GM19351 (cell line): ENCODE measurements around the gene PFN2.
"Not testable (repeated sequence)": the region's sequence is repeated elsewhere in the genome, so short reads cannot be mapped to it uniquely, and the experiment has no call there.

Experiments used
- ATAC-seq: cut with Tn5 transposase; IDR thresholded peaks from one replicate; pipeline ENCODE4 v1.9.1; 2021; ENCODE audit warnings: mild to moderate bottlenecking, moderate library complexity; ENCODE audit not compliant: unreplicated experiment

PFN2 gene

DNA sequence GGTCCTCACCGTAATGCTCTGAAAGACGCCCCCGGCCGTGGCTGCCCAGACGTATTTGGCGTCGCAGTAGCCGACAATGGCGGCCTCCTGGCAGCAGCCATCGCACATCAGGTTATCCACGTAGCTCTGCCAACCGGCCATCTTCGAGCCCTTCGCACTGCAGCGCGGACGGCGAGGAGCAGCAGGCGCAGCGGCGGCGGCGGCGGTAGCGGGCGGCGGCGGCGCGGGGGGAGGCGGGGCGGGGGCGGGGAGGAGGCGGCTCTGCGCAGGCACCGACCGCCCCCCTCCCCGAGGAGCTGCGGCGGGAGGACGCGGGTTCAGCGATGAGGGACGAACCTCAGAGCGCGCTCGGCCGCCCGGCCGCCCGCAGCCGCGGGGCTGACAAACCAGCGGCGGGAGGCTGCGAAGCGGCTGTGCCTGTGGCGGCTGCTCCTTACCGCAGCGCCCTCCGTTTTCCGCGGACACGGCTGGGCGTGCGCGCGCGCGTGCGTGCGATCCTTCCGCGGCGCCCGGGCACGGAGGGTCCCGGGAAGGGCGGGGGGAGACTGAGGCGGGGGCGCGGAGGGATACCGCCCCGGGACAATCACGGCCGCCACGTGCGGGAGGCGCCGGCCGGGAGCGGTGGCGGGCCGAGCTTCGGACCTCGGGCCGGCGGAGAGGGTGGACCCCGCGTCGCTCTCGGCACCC, at the start of gene PFN2:
Gene PFN2, minus strand, starts transcription at position 180 of the 687 bp plus-strand sequence. Its CDS starts 39 bp downstream, at position 141.
- ATAC-seq = peak; percentile 39

GRCh38 chr3:150015901-150016300, 45.2 kb upstream of the PFN2 start:
- no peak for ATAC-seq

GRCh38 chr3:150014782-150015181, 44.1 kb upstream of the PFN2 start:
- ATAC-seq = no peak

DNA sequence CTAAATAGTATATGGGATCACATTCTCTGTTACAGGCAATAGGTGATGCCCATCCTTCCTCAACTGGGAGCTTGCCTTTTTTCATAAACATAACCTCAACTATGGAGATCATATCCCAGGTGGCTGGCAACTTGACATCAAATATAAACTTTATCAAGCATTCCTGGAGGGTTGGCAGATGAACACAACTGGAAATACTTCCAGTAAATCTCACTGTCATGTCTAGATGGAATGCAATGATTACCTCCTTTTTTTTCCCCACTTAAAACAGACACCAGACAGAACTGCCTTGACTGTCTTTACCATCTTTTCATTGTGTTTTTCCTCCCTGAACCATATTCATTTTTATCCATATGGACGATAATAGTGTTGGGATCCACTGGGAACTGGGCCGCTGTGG, 43.1 kb upstream of the PFN2 start:
- no peak for ATAC-seq

- no peak for ATAC-seq
These were observed 36.1 kb upstream of the PFN2 start for GRCh38 chr3:150006794-150007193.

DNA sequence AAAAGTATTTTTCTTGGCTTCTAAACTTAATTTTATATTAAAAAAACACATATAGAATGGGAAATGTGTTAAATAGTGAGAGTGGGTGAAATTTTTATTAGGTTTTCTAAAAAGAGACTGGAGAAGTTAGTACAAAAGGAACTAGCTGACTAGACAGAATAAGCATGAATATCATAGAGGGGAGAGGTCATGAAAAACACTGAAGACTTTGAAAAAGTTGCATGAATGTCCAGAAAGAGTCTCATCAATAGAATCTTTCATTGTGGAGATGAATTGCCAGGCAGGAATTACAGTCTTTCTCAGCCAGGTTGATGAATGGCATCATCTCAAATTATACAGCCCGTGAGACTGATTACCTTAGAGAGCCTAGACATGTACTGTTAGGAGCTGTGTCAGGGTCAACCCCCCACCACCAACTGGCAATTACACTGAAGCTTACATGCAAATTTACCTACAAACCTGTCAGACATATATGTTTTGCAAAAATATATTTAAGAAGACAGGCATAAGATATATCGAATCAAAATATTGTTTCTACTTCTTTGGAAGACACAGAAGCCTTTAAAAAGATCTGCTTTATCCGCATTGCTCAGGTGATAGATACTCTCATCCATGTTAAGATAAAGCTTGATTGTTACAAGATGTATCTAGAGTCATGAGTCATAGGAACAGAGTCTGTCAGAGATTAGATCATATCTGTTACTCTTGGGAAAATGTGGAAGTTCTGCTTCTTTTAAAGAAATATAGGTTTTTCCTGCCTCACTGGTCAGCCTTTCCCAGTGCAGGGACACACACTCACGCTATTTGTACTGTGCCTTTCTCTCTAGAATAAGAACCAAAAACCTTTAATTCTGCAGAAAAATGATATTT, 34.8 kb upstream of the PFN2 start:
- ATAC-seq = no peak

GRCh38 chr3:150000641-150001040, 29.9 kb upstream of the PFN2 start:
- no peak for ATAC-seq

- no peak for ATAC-seq
These were observed 28.7 kb upstream of the PFN2 start for GRCh38 chr3:149999421-149999820.

DNA sequence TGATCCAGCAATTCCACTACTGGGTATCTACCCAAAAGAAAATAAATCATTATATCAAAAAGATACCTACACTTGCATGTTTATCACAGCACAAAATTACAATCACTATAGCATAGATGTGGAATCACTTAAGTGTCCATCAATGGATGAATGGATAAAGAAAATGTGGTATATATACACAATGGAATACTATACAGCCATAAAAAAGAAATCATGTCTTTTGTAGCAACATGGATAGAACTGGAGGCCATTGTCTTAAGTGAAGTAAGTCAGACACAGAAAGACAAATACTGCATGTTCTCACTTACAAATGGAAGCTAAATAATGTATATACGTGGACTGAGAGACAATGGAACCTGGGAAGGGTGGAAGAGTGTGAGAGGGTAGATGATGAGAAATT, 28.3 kb upstream of the PFN2 start:
- no peak for ATAC-seq

DNA sequence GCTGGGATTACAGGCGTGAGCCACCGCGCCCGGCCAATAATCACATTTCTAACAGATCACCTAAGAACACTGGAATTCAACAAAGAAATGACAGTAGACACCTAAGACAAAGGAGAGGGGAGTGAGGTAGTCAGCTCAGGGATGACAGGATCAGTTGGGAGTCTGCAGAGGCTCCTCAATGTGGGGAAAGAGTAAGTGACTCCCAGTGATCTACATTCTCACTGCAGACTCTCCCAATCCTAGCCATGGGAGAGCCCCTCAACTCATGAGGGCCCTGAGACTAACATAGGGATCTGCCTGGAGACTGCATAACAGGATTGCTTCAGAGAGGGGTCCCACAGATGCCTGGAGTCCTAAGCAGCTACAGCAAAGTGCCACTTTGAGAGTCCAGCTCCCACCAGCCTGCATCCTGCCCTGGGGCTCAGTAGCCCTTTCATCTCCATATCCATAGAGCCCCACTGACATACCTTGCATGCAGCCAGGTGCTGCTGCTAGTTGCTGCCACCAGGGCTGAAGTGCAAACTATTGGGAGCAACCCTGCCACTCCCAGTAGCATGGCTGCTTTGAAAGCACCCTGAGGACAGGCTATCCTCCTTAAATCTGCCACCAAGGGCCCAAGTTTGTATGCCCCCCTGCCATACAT, 21.8 kb upstream of the PFN2 start:
- no peak for ATAC-seq

DNA sequence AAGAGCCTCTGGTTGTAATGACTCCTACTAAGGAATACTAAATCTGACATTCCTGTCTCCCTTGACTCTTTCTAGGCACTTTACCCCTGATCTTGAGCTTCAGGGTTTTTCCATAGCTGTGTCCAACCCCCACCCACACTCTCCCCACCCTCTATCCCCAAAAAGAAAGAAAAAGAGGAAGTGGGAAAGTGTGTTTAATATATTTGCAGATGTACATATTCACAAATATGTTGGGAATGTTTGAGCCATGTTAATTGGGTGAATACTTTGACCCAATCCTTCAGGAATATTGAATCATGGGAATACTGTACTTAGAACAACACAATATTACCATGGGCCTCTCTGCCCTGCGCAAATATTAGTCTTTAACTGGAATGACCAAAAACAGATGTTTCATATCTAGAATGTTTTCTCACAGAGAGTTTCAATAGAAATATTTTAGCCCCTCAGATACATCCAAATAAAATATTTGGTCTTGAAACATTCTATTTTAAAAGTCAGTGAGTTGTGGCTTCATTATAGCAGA, 19.8 kb upstream of the PFN2 start:
- ATAC-seq = no peak

- no peak for ATAC-seq
These were observed 18.6 kb upstream of the PFN2 start for GRCh38 chr3:149989307-149989706.

DNA sequence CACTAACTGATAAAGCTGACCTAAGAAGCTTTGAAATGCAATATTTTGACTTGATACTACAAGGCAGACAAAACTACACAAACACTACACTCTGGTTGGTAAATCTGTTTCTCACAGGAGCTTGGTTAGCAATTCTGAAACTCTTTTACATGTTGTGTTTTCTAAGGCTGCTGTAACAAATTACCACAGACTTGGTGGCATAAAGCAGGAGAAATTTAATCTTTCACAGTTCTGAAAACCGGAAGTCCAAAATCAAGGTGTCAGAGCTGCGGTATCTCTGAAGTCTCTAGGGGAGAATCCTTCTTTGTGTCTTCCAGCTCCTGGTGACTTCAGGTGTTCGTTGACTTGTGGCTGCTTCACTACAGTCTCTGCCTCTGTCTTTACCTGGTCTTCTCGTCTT, 12.9 kb upstream of the PFN2 start:
- no peak for ATAC-seq

DNA sequence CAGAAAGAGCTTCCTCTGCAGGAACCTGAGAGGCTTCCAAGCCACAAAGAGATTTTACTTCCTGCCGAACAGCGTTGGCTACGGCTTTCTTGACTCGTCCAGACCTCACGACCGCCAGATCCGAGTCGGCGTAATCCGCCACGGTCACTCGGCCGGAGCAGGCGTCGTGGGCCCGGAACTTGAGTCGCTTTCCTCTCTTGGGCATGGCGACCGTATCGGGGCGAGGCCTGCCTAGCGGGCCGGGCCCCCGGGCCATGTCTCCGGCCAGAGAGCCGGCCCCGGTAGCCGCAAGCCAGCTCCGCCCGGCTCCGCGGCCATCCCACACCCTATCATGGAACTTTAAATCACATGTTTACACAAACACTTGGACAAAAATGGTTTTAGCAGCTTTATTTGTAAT, 12.4 kb upstream of the PFN2 start:
- not testable (repeated sequence) for ATAC-seq

- not testable (repeated sequence) for ATAC-seq
These were observed 11.3 kb upstream of the PFN2 start for GRCh38 chr3:149981979-149982378.

- ATAC-seq = no peak
These were observed 6.7 kb upstream of the PFN2 start for GRCh38 chr3:149977386-149977785.

DNA sequence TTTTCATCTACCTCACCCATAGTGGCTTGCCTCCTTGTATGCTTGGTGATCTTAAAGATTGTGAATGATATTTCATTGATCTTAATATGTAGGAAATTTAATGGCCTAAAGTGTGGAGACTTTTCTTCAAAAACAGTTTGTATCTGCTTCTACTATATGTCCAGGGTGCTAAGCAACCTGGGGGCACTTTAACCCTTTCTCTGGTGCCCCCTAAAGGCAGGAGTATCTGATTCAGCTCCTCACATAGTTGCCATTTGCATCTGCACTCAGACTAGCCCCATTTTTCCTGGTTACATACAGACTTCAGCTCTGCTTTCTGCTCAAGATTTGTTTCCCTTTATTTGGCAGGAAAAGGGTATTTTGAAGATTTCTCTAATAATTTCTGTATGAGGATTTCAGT, 5.2 kb upstream of the PFN2 start:
- ATAC-seq = no peak

GRCh38 chr3:149971403-149972075, 844 bp upstream of the PFN2 start:
- peak; percentile 16 for ATAC-seq

DNA sequence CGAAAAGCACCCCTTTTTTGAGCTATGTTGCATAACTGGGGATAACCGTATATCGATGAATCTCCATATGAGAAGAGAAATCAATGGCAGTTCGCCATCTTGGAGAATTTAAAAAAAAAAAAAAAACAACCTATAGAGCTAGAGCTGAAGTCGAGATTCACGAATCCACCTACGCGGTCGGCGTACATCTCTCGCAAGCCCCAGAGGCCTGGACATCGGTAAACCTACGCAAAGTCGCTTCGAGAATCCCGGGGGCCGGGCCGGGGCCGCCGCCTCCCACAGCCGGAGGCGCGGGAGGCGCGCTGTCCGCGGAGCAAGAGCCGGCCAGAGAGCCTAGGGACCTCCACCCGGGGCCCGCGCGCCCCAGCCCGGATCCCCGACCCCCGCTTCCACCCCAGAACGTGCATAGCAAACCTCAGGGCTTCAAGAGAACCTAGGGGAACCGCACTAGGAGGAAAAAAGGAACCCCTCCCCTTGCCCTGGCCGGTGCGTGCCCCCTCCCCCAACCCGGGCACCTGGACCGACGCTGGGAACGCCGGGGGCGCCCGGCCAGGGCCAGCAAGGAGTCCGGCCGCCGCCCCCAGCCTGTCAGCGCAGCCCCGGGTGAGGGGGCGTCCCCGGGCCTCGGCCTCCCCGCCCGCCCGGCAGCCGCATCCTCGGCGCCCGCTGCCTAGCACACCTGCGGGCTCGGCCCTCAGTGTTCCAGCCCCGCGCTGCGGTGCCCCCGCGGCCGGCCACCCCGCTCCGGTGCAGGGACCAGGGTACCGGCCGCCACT, 567 bp downstream of the PFN2 start:
- peak; percentile 75 for ATAC-seq
